Measurements from ENCODE around the gene OR6S1.

The OR6S1 gene

DNA sequence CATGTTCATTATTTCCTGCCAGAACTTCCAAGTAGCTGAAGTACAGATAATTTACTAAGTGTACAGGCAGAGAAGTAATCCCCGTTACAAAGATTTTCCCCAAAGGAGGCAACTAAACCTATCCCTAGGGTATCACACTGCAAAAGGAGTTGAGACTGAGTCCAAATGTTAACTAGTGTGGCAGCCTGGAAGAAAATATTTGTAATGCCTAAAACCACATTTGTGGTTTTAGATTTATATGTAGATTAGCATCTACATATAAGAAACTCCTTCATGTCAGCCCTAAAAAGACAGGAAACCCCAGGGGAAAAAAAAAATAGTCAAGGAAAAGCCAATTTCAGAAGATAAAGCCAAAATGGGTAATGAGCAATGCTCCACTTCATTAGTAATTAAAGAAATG lies 48.9 kb downstream of the OR6S1 start:
- no peak overlapping the region for H3K27ac ChIP-seq (ENCODE audit: extremely low read depth, low read depth, low read length)

GRCh38 chr14:20591235-20591634 lies 50.3 kb downstream of the OR6S1 start, which contains the start of gene RNASE12:
TSS of gene RNASE12 (minus strand) at chr14:20591376. CDS start at chr14:20590723, 653 bp downstream.
- H3K9me3 ChIP-seq (ENCODE audit: control insufficient read depth, insufficient read depth, low read depth, low read length), result no peaks in the 10 kb centered on the region
- H3K4me3 ChIP-seq (ENCODE audit: low read depth, low read length), result no peak within 1 kb of the TSS
- H3K36me3 ChIP-seq (ENCODE audit: control insufficient read depth in 2 of 2, insufficient read depth in 1 of 2, low read length in 2 of 2), result no peaks in the 10 kb centered on the region
- H3K27ac ChIP-seq (ENCODE audit: extremely low read depth, low read depth, low read length), result no peak within 1 kb of the TSS
- no peaks in the 10 kb centered on the region for H3K4me1 ChIP-seq (ENCODE audit: control insufficient read depth, insufficient read depth, low read length)
- POLR2A ChIA-PET, result no interaction called here
- CTCF ChIA-PET, result no interaction called here
- TF ChIP-seq, protein P1, sequence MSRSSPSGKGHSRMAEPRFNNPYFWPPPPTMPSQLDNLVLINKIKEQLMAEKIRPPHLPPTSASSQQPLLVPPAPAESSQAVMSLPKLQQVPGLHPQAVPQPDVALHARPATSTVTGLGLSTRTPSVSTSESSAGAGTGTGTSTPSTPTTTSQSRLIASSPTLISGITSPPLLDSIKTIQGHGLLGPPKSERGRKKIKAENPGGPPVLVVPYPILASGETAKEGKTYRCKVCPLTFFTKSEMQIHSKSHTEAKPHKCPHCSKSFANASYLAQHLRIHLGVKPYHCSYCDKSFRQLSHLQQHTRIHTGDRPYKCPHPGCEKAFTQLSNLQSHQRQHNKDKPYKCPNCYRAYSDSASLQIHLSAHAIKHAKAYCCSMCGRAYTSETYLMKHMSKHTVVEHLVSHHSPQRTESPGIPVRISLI (tag by site-specific recombination; IDR thresholded peaks at IDR 0.05), result no peak
- no peak for TF ChIP-seq ZNF146 (tag by site-specific recombination; IDR thresholded peaks at IDR 0.05)
- TF ChIP-seq ZNF2 (tag by site-specific recombination; IDR thresholded peaks at IDR 0.05), result no peak
- TF ChIP-seq ZNF426 (tag by site-specific recombination; IDR thresholded peaks at IDR 0.05), result no peak

More for the DNA sequence above, 48.9 kb downstream of the OR6S1 start:
- Histone ChIP-seq H3K4me3 (ENCODE audit: low read depth, low read length) (no peak overlapping the region), H3K4me1 (ENCODE audit: control insufficient read depth, insufficient read depth, low read length) (no peaks in the 10 kb centered on the region), H3K36me3 (ENCODE audit: control insufficient read depth in 2 of 2, insufficient read depth in 1 of 2, low read length in 2 of 2) (no peaks in the 10 kb centered on the region), H3K9me3 (ENCODE audit: control insufficient read depth, insufficient read depth, low read depth, low read length) (no peaks in the 10 kb centered on the region)
- TF ChIP-seq ZIC2 (tag by site-specific recombination; IDR thresholded peaks at IDR 0.05), result no peak
- TF ChIP-seq, protein P2, sequence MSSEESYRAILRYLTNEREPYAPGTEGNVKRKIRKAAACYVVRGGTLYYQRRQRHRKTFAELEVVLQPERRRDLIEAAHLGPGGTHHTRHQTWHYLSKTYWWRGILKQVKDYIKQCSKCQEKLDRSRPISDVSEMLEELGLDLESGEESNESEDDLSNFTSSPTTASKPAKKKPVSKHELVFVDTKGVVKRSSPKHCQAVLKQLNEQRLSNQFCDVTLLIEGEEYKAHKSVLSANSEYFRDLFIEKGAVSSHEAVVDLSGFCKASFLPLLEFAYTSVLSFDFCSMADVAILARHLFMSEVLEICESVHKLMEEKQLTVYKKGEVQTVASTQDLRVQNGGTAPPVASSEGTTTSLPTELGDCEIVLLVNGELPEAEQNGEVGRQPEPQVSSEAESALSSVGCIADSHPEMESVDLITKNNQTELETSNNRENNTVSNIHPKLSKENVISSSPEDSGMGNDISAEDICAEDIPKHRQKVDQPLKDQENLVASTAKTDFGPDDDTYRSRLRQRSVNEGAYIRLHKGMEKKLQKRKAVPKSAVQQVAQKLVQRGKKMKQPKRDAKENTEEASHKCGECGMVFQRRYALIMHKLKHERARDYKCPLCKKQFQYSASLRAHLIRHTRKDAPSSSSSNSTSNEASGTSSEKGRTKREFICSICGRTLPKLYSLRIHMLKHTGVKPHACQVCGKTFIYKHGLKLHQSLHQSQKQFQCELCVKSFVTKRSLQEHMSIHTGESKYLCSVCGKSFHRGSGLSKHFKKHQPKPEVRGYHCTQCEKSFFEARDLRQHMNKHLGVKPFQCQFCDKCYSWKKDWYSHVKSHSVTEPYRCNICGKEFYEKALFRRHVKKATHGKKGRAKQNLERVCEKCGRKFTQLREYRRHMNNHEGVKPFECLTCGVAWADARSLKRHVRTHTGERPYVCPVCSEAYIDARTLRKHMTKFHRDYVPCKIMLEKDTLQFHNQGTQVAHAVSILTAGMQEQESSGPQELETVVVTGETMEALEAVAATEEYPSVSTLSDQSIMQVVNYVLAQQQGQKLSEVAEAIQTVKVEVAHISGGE (tag by site-specific recombination; conservative IDR thresholded peaks at IDR 0.05; ENCODE audit: low read depth), result no peak
- TF ChIP-seq EGR2 (tag by site-specific recombination; IDR thresholded peaks at IDR 0.05; ENCODE audit: low read depth), result no peak
- POLR2A ChIA-PET, result no interaction called here
- CTCF ChIA-PET, result interaction anchor here (0.6 kb wide), 1 partner anchor 310 kb away, joined by 3 read pairs; no protein-coding TSS in a partner anchor

Measured in HEK293 (cell line).